Stomach (tissue), 4 donors: ENCODE data around the gene PDE9A.

Source experiments
- EP300 ChIP-seq: sonication (generic); formaldehyde crosslinking; IDR thresholded peaks from one replicate; pipeline ENCODE4 v1.6.1; 2017; ENCODE audit warnings: antibody characterized with exemption
- POLR2A ChIP-seq, 4 donors: fragments of 450-650 bp; IDR thresholded peaks; one replicate each; pipeline ENCODE4 v1.6.1; 2016; ENCODE audit warnings: antibody characterized with exemption in 4 of 4, control low read depth in 2 of 4, mild to moderate bottlenecking in 1 of 4, moderate library complexity in 1 of 4
- POLR2AphosphoS5 ChIP-seq, 3 donors: sonication (generic); formaldehyde crosslinking; IDR thresholded peaks; one replicate each; pipeline ENCODE4 v1.6.1; 2016; ENCODE audit warnings: antibody characterized with exemption in 3 of 3
- TF ChIP-seq, protein P1 (sequence below), 7 experiments: fragments of 450-650 bp in 4 of 7; fragments of 200-600 bp in 3 of 7; sonication (generic) in 3 of 7; IDR thresholded peaks; one replicate each; pipeline ENCODE4 v1.5.1; 2016 to 2019; ENCODE audit warnings: antibody characterized with exemption in 7 of 7, control low read depth in 2 of 7, mild to moderate bottlenecking in 1 of 7

DNA sequence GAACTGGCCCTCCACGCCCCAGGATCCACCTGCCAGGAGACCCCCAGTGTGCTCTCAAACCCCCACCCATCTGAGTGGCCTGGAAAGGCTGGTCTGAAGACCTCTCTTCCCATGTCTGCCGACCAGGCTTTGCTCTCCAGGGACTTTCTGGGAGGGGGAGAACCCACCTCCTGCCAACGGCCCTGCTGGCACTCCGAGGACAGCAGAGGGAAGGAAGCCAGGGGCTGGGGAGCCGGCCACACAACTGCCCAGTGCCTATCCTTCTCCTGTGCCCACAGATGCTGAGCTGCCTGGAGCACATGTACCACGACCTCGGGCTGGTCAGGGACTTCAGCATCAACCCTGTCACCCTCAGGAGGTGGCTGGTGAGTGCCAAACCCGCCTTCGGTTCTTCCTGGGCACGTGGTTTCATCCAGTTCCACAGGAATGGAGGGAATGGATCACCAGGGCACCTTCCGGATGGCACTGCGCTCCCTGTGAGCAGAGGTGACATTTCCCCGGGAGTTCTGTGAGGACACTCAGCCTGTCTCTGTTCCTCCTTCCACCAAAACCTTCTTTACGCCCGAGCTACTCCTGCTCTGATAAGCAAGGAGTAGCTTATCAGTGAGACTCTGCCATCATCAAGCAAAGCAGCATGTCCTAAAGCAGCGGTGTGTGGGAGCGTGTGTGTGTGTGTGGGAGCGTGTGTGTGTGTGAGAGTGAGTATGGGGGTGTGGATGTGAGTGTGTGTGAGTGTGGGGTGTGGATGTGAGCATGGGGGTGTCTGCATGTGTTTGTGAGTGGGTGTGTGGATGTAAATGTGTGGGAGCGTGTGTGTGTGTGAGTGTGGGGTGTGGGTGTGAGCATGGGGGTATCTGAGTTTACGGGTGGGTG, 105.5 kb downstream of the PDE9A start:
- TF ChIP-seq, protein P1, sequence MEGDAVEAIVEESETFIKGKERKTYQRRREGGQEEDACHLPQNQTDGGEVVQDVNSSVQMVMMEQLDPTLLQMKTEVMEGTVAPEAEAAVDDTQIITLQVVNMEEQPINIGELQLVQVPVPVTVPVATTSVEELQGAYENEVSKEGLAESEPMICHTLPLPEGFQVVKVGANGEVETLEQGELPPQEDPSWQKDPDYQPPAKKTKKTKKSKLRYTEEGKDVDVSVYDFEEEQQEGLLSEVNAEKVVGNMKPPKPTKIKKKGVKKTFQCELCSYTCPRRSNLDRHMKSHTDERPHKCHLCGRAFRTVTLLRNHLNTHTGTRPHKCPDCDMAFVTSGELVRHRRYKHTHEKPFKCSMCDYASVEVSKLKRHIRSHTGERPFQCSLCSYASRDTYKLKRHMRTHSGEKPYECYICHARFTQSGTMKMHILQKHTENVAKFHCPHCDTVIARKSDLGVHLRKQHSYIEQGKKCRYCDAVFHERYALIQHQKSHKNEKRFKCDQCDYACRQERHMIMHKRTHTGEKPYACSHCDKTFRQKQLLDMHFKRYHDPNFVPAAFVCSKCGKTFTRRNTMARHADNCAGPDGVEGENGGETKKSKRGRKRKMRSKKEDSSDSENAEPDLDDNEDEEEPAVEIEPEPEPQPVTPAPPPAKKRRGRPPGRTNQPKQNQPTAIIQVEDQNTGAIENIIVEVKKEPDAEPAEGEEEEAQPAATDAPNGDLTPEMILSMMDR (IDR thresholded peaks at IDR 0.05): no peak
- TF ChIP-seq POLR2A (IDR thresholded peaks at IDR 0.05) (no peak), EP300 (no peak), POLR2AphosphoS5 (IDR thresholded peaks at IDR 0.05) (no peak)
